Measurements from ENCODE around the gene DCHS1.
A peak's percentile ranks its signal among the peaks of the same experiment; 100 is the strongest.

The DCHS1 gene

DNA sequence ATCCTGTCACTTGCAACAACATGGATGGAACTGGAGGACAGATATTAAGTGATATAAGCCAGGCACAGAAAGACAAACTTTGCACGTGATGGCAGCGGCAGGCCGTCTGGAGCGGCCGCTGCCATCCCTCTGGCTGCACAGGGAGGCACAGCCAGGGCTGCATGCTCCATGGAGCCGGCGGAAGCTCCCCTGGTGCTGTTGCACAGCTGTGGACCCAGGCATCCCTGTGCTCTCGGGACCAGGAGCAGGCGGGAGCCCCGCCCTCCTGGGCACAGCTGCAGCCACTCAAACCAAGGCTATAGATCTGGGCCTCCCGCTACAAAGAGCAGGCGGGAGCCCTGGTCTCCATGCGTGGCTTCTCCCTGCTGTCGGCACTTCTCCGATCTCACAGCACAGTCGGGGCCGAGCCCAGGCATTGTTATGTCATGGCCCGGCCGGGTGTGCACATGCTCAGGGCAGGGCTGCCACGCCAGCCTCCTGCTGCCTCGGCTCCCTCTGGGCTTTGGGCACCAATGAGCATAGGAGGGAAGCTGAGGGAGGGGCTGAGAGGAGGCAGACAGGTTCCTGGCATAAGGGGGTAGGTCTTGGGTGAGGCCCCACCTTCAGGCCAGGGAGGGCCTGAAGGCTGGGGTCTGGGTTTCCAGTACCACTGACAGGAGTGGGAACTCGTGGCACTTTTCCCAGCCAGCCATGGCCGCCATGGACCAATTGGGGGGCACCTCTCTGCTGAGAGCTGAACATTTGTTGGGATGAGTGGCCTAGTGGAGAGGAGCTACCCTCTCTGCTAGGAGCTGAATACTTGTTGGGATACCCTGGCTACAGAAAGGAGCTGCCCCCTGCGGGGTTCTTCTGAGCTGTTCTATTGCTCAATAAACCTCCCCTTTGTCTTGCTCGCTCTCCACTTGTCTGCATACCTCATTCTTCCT, 68.9 kb downstream of the DCHS1 start:
- Histone ChIP-seq H3K9me3 (no peaks in the 10 kb centered on the region), H3K36me3 (no peaks in the 10 kb centered on the region), H3K4me1 (no peaks in the 10 kb centered on the region), H3K27me3 (no peaks in the 10 kb centered on the region), H3K4me3 (ENCODE audit: low read depth, low read length) (peak overlapping the region; percentile 45)
- DNase-seq = peak; percentile 72
- TF ChIP-seq, protein P1, sequence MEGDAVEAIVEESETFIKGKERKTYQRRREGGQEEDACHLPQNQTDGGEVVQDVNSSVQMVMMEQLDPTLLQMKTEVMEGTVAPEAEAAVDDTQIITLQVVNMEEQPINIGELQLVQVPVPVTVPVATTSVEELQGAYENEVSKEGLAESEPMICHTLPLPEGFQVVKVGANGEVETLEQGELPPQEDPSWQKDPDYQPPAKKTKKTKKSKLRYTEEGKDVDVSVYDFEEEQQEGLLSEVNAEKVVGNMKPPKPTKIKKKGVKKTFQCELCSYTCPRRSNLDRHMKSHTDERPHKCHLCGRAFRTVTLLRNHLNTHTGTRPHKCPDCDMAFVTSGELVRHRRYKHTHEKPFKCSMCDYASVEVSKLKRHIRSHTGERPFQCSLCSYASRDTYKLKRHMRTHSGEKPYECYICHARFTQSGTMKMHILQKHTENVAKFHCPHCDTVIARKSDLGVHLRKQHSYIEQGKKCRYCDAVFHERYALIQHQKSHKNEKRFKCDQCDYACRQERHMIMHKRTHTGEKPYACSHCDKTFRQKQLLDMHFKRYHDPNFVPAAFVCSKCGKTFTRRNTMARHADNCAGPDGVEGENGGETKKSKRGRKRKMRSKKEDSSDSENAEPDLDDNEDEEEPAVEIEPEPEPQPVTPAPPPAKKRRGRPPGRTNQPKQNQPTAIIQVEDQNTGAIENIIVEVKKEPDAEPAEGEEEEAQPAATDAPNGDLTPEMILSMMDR (IDR thresholded peaks at IDR 0.05; ENCODE audit: low read depth, low read length) = no peak

DNA sequence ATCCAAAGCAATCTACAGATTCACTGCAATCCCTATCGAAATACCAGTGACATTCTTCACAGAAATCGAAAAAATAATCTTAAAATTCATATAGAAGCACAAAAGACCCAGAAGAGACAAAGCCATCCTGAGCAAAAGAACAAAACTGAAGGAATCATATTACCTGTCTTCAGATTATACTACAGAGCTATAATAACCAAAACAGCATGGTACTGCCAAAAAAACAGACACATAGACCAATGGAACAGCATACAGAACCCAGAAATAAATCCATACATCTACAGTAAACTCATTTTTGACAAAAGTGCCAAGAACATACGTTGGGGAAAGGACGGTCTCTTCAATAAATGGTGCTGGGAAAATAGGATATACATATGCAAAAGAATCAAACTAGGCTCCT, 71.1 kb downstream of the DCHS1 start:
- H3K27me3 ChIP-seq = no peaks in the 10 kb centered on the region
- H3K36me3 ChIP-seq = no peaks in the 10 kb centered on the region
- H3K9me3 ChIP-seq = no peaks in the 10 kb centered on the region
- no peaks in the 10 kb centered on the region for H3K4me1 ChIP-seq
- DNase-seq = no peak
- H3K4me3 ChIP-seq (ENCODE audit: low read depth, low read length) = no peak overlapping the region
- TF ChIP-seq, protein P1 (IDR thresholded peaks at IDR 0.05; ENCODE audit: low read depth, low read length) = no peak

DNA sequence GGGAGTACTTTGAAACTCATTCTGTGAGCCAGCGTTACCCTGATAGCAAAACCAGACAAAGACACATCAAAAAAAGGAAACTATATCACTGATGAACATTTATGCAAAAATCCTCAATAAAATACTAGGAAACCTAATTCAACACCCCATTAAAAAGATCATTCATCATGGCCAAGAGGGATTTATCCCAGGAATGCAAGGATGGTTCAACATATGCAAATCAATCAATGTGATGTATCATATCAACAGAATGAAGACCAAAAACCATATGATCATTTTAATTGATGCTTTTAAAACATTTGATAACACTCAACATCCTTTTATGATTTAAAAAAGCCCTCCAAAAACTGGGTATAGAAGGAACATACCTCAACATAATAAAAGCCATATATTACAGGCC, 72.0 kb downstream of the DCHS1 start:
- DNase-seq = no peak
- no peak overlapping the region for H3K4me3 ChIP-seq (ENCODE audit: low read depth, low read length)
- H3K27me3 ChIP-seq = no peaks in the 10 kb centered on the region
- TF ChIP-seq, protein P1 (IDR thresholded peaks at IDR 0.05; ENCODE audit: low read depth, low read length) = no peak
- no peaks in the 10 kb centered on the region for H3K4me1 ChIP-seq
- no peaks in the 10 kb centered on the region for H3K36me3 ChIP-seq
- no peaks in the 10 kb centered on the region for H3K9me3 ChIP-seq

DNA sequence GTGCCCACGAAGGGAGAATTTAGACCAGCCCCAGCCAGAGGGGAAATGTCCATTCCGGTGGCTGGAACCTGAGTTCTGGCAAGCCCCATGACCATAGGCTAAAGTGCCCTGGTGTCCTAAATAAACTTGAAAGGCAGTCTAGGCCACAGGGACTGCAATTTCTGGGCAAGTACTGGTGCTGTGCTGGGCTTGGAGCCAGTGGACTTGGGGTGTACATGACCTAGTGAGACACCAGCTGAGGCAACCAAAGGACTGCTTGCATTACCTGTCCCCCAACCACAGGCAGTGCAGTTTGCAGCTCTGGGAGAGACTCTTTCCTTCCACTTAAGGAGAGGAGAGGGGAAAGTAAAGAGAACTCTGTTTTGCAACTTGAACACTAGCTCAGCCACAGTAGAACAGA, 75.9 kb downstream of the DCHS1 start:
- no peak for DNase-seq
- H3K9me3 ChIP-seq = no peaks in the 10 kb centered on the region
- H3K27me3 ChIP-seq = no peaks in the 10 kb centered on the region
- no peak overlapping the region for H3K4me3 ChIP-seq (ENCODE audit: low read depth, low read length)
- H3K36me3 ChIP-seq = no peaks in the 10 kb centered on the region
- H3K4me1 ChIP-seq = peaks cover 3% of the 10 kb centered on the region; the same call in 1 of the 2 replicates
- TF ChIP-seq, protein P1 (IDR thresholded peaks at IDR 0.05; ENCODE audit: low read depth, low read length) = no peak

DNA sequence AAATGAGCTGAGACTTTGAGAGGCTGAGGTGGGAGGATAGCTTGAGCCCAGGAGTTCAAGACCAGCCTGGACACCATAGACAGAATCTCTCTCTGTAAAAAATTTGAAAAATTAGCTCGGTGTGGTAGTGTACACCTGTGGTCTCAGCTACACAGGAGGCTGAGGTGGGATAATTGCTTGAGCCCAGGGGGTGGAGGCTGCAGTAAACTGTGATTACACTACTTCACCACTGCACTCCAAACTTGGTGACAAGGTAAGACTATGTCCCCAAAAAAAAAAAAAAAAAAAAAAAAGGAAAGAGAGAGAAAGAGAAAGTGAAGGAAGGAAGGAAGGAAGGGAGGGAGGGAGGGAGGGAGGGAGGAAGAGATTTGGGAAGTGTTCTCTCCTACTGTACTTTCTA, 77.5 kb downstream of the DCHS1 start:
- TF ChIP-seq, protein P1 (IDR thresholded peaks at IDR 0.05; ENCODE audit: low read depth, low read length) = no peak
- DNase-seq = no peak
- H3K27me3 ChIP-seq = no peaks in the 10 kb centered on the region
- H3K9me3 ChIP-seq = no peaks in the 10 kb centered on the region
- no peaks in the 10 kb centered on the region for H3K36me3 ChIP-seq
- no peak overlapping the region for H3K4me3 ChIP-seq (ENCODE audit: low read depth, low read length)
- H3K4me1 ChIP-seq = peaks cover 3% of the 10 kb centered on the region; the same call in 1 of the 2 replicates
